WERI-Rb-1 (cell line): ENCODE measurements around the gene SDE2.
"Not testable (repeated sequence)": the region's sequence is repeated elsewhere in the genome, so short reads cannot be mapped to it uniquely, and the experiment has no call there.

Experiments
- DNase-seq: peaks from one replicate; pipeline ENCODE4 v3.0.0-alpha.2; 2020
- H3K27ac ChIP-seq: fragments of 250-450 bp; sonication (Bioruptor Pico); 2 replicates; pipeline ENCODE4 v1.5.1; 2020; ENCODE audit warnings: mild to moderate bottlenecking, moderate library complexity
- H3K27me3 ChIP-seq: fragments of 250-450 bp; sonication (Bioruptor Pico); 2 replicates; pipeline ENCODE4 v1.5.1; 2021; ENCODE audit warnings: mild to moderate bottlenecking, low read depth, moderate library complexity; ENCODE audit not compliant: insufficient read depth, severe bottlenecking
- H3K36me3 ChIP-seq: fragments of 250-450 bp; sonication (Bioruptor Pico); 2 replicates; pipeline ENCODE4 v1.5.1; 2020; ENCODE audit warnings: mild to moderate bottlenecking, moderate library complexity
- H3K4me3 ChIP-seq: 2 replicates; pipeline ENCODE4 v1.5.1; 2011; ENCODE audit warnings: low read depth, mild to moderate bottlenecking, control low read depth, low read length
- H3K9me3 ChIP-seq: fragments of 250-450 bp; sonication (Bioruptor Pico); 2 replicates; pipeline ENCODE4 v1.5.1; 2021; ENCODE audit warnings: mild to moderate bottlenecking, moderate library complexity; ENCODE audit not compliant: severe bottlenecking
- TF ChIP-seq, protein P1 (sequence below): IDR thresholded peaks from 2 replicates; pipeline ENCODE4 v1.5.1; 2011; ENCODE audit warnings: low read depth, mild to moderate bottlenecking, control low read depth, inconsistent platforms, low read length

Gene SDE2

GRCh38 chr1:225941187-225941941, 57.8 kb downstream of the SDE2 start, which contains the start of gene LEFTY2:
Gene LEFTY2, minus strand, starts transcription at chr1:225941220. Its CDS starts 80 bp downstream, at chr1:225941140.
- DNase-seq = peak; percentile 33
- Histone ChIP-seq H3K27ac (peak within 1 kb of the TSS; percentile 55), H3K9me3 (no peaks in the 10 kb centered on the region), H3K27me3 (no peaks in the 10 kb centered on the region), H3K4me3 (no peak within 1 kb of the TSS), H3K36me3 (no peaks in the 10 kb centered on the region)
- TF ChIP-seq, protein P1, sequence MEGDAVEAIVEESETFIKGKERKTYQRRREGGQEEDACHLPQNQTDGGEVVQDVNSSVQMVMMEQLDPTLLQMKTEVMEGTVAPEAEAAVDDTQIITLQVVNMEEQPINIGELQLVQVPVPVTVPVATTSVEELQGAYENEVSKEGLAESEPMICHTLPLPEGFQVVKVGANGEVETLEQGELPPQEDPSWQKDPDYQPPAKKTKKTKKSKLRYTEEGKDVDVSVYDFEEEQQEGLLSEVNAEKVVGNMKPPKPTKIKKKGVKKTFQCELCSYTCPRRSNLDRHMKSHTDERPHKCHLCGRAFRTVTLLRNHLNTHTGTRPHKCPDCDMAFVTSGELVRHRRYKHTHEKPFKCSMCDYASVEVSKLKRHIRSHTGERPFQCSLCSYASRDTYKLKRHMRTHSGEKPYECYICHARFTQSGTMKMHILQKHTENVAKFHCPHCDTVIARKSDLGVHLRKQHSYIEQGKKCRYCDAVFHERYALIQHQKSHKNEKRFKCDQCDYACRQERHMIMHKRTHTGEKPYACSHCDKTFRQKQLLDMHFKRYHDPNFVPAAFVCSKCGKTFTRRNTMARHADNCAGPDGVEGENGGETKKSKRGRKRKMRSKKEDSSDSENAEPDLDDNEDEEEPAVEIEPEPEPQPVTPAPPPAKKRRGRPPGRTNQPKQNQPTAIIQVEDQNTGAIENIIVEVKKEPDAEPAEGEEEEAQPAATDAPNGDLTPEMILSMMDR = no peak

DNA sequence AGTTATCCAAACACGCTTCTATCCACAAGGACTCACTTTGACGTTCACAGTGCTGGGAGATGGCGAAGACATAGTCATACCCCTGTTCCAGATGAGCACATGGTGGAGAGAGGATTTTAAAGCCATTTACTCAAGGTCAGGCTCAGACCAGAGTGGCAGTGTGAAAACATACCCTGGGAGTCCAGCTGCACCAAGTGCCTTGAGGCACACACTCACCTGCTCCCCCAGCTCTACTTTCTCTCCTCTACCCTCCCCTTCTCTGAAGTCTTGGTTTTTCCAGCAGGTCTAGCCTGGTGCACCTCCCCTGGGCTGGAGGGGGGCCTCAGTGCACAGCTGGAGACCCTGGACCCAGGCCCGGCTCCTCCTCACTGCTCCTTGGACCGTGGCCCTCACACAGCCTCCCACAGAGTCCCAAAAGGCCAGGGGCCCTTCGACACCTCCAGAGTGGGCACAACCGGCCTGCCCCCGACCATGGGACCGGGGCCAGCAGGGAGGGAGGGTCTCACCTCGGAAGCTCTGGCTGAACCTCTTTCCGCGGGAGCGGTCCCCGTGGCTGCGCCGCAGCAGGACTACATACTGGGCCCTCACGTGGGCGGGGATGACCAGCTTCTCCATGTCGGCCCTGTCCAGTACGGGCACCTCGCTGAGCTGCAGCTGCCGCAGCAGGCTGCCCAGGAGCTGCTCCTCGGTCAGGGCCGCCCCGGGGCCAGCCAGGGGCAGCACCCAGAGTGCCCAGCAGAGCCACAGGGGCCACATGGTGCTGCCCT, 58.6 kb downstream of the SDE2 start:
- no peak overlapping the region for H3K4me3 ChIP-seq

GRCh38 chr1:225939939-225940310, 59.2 kb downstream of the SDE2 start:
- not testable (repeated sequence) for H3K9me3 ChIP-seq, H3K27ac ChIP-seq, DNase-seq, H3K27me3 ChIP-seq, H3K36me3 ChIP-seq, H3K4me3 ChIP-seq

More for the DNA sequence above, 58.6 kb downstream of the SDE2 start:
- Histone ChIP-seq H3K27ac (peak overlapping the region; percentile 55), H3K36me3 (no peaks in the 10 kb centered on the region), H3K9me3 (no peaks in the 10 kb centered on the region), H3K27me3 (no peaks in the 10 kb centered on the region)
- DNase-seq = no peak
- TF ChIP-seq, protein P1 = no peak

DNA sequence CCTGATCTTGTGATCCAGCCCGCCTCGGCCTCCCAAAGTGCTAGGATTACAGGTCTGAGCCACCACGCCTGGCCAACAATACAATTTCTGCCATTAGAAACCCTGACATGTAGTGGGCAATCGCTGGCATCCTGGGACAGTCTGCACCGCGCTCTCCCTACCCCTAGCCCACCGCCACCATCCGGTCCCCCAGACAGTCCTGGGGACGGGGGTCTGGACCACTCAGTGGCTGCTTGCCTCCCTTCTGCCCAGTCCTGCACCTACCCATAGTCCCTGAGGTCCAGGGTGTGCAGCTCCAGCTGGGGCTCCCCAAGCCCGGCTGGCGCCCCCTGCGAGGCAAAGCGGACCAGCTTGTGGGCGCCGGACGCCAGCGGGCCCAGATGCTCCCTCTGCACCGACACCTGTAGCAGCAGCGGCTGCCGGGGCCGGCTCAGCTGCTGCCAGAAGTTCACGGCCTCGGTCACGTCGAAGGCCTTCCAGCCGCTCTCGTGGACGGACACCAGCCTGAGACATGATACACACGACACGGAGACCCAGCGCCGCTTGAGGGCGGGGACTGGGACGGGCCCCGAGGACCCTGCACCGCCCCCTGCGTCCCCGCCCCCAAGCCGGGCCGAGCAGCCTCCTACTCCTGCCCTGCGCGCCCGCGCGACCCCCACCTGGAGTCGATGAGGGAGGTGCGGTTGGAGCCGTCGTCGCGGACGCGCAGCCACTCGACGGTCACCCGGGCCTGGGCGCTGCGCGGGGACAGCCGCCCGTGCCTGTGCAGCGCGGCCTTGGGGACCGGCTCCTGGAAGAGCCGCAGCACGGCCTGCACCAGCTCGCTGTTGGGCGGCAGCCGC, 59.8 kb downstream of the SDE2 start:
- not testable (repeated sequence) for H3K27me3 ChIP-seq, H3K4me3 ChIP-seq, H3K36me3 ChIP-seq, DNase-seq, H3K9me3 ChIP-seq, H3K27ac ChIP-seq

DNA sequence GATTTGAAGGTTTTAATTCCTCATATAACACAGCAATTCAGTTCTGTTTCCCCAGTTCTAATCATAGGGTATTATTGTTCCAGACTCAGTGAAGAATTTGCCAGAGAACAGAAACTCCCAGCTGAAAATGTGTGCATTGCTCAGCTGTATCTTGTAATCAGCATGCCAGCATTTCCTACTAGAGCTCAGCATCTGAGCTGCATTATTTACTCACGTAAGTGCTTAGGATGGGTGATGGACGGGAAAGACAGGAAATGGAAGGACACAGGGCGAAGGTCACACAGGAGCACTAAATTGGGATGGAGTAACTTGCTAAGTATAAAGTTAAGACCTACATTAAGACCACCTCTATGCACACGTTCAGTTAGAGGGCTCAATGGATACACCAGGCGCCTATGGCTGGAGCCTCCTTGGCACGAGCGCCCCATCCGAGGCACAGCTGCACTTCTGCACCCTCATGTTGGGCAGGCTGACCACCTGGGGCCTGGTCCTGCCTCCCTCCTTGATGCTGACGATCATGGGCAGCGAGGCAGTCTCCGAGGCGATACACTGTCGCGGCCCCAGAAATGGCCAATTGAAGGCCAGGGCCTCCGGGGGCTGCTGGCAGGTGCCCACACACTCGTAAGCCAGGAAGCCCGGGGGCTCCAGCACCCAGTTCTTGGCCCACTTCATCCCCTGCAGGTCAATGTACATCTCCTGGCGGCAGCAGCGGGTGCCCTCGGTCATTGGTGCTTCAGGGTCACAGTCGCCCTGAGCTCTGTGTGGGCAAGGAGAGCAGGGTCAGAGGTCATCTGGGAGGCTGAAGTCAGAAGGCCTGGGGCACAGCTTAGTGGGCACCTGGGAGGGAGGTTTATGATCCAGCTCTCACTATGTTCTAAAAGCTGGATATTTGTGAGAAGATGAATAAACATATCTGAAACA, 61.8 kb downstream of the SDE2 start:
- H3K36me3 ChIP-seq = no peaks in the 10 kb centered on the region
- H3K4me3 ChIP-seq = no peak overlapping the region
- no peaks in the 10 kb centered on the region for H3K9me3 ChIP-seq
- H3K27ac ChIP-seq = no peak overlapping the region
- TF ChIP-seq, protein P1 = no peak
- no peak for DNase-seq
- H3K27me3 ChIP-seq = no peaks in the 10 kb centered on the region

GRCh38 chr1:225936523-225936922, 62.6 kb downstream of the SDE2 start:
- no peak overlapping the region for H3K4me3 ChIP-seq
- no peak overlapping the region for H3K27ac ChIP-seq
- H3K36me3 ChIP-seq = no peaks in the 10 kb centered on the region
- H3K9me3 ChIP-seq = no peaks in the 10 kb centered on the region
- no peaks in the 10 kb centered on the region for H3K27me3 ChIP-seq
- TF ChIP-seq, protein P1 = no peak
- DNase-seq = no peak

GRCh38 chr1:225936086-225936485, 63.1 kb downstream of the SDE2 start:
- not testable (repeated sequence) for H3K27me3 ChIP-seq, H3K9me3 ChIP-seq, H3K4me3 ChIP-seq, DNase-seq, H3K36me3 ChIP-seq, H3K27ac ChIP-seq
